Keratinocyte (primary cell): ENCODE results near the gene WDR70. TPM values are rescaled to one million over a fixed set of nuclear protein-coding genes. Genes with fewer than 3 reads are reported as not detected.

Source experiments
- DNase-seq: peaks from one replicate; pipeline ENCODE4 v3.0.0-alpha.2; 2011; ENCODE audit warnings: low read depth, missing footprints, low spot score
- FAIRE-seq: peaks from 2 replicates; lab custom pipeline; 2011; peaks lifted over from hg19 to GRCh38; lab: Jason Lieb, UNC
- H2AFZ ChIP-seq: 2 replicates; pipeline ENCODE4 v1.6.0; 2012; ENCODE audit warnings: low read length, control low read depth, inconsistent platforms; ENCODE audit not compliant: control insufficient read depth
- H3K27ac ChIP-seq: 2 replicates; pipeline ENCODE4 v1.5.1; 2011; ENCODE audit warnings: low read length; ENCODE audit not compliant: control insufficient read depth, insufficient read depth
- H3K27me3 ChIP-seq: 3 replicates; pipeline ENCODE4 v1.6.0; 2011; ENCODE audit warnings: low read length; ENCODE audit not compliant: control insufficient read depth, insufficient read depth; ENCODE audit errors: extremely low read depth
- H3K36me3 ChIP-seq, 2 experiments: 2 replicates in 1 of 2; 3 replicates in 1 of 2; pipeline ENCODE4 v1.5.1; 2011; ENCODE audit warnings: low read length in 2 of 2, mild to moderate bottlenecking in 1 of 2; ENCODE audit not compliant: control insufficient read depth in 2 of 2, insufficient read depth in 2 of 2; ENCODE audit errors: extremely low read depth in 1 of 2
- H3K4me1 ChIP-seq: 3 replicates; pipeline ENCODE4 v1.5.1; 2011; ENCODE audit warnings: low read length; ENCODE audit not compliant: control insufficient read depth, insufficient read depth; ENCODE audit errors: extremely low read depth
- H3K4me2 ChIP-seq: 3 replicates; pipeline ENCODE4 v1.6.0; 2011; ENCODE audit warnings: low read depth, low read length; ENCODE audit not compliant: control insufficient read depth, insufficient read depth; ENCODE audit errors: extremely low read depth
- H3K4me3 ChIP-seq, 3 experiments: fragments of 200-600 bp in 1 of 3; sonication (generic) in 1 of 3; 2 replicates in 2 of 3; 3 replicates in 1 of 3; pipeline ENCODE4 v1.5.1; 2011 to 2016; ENCODE audit warnings: low read length in 3 of 3, mild to moderate bottlenecking in 3 of 3, control low read depth in 2 of 3, inconsistent platforms in 1 of 3, low read depth in 1 of 3, mixed read lengths in 1 of 3, mixed run types in 1 of 3, moderate library complexity in 1 of 3; ENCODE audit not compliant: control insufficient read depth in 2 of 3, insufficient read depth in 2 of 3; ENCODE audit errors: extremely low read depth in 1 of 3
- H3K79me2 ChIP-seq: 2 replicates; pipeline ENCODE4 v1.6.0; 2012; ENCODE audit warnings: low read length; ENCODE audit not compliant: control insufficient read depth, insufficient read depth
- H3K9ac ChIP-seq: 3 replicates; pipeline ENCODE4 v1.6.0; 2011; ENCODE audit warnings: low read length; ENCODE audit not compliant: control insufficient read depth, insufficient read depth; ENCODE audit errors: extremely low read depth
- H3K9me1 ChIP-seq: 3 replicates; pipeline ENCODE4 v1.6.0; 2011; ENCODE audit warnings: low read length; ENCODE audit not compliant: control insufficient read depth, insufficient read depth; ENCODE audit errors: extremely low read depth
- H3K9me3 ChIP-seq: 2 replicates; pipeline ENCODE4 v1.5.1; 2012; ENCODE audit warnings: low read depth, low read length; ENCODE audit not compliant: control insufficient read depth
- H4K20me1 ChIP-seq: 3 replicates; pipeline ENCODE4 v1.6.0; 2011; ENCODE audit warnings: low read length; ENCODE audit not compliant: control insufficient read depth, insufficient read depth; ENCODE audit errors: extremely low read depth
- CTCF ChIP-seq, 3 experiments: IDR thresholded peaks in 1 of 3; conservative IDR thresholded peaks in 1 of 3; optimal IDR thresholded peaks in 1 of 3; 2 replicates in 2 of 3; 3 replicates in 1 of 3; pipeline versions ENCODE3 to v1.5.1; 2011; ENCODE audit warnings: low read length in 3 of 3, mild to moderate bottlenecking in 3 of 3, moderate library complexity in 2 of 3, control low read depth in 1 of 3, inconsistent platforms in 1 of 3; ENCODE audit not compliant: insufficient read depth in 2 of 3; ENCODE audit errors: extremely low read depth in 1 of 3
- EZH2 ChIP-seq: IDR thresholded peaks from one replicate; pipeline ENCODE4 v1.6.1; 2012; ENCODE audit warnings: inconsistent platforms, mild to moderate bottlenecking, low read length, moderate library complexity
- dilution Hi-C: fragments of 300-500 bp; cut with MboI; formaldehyde crosslinking; loops from one replicate; pipeline ENCODE4 v1.7.0; 2020; ENCODE audit warnings: low sequenced_read_pairs; ENCODE audit not compliant: extremely low pct_ligation_motif_present
- polyA plus RNA-seq, 5 experiments: library from polyadenylated mRNA; depleted of rRNA in 3 of 5; stranded (reverse) in 3 of 5; stranded (forward) in 1 of 5; unstranded in 1 of 5; fragments of >200 nt; gene quantifications; 1 replicate in 1 of 5; 2 replicates in 3 of 5; 3 replicates in 1 of 5; pipeline versions ENCODE4 v1.2.1 to v1.2.3, GENCODE V29; 2011 to 2012; ENCODE audit warnings: missing spikeins in 2 of 5, low read depth in 1 of 5, low replicate concordance in 1 of 5

WDR70 gene
- polyA plus RNA-seq, 1 donor (not counting 4 experiments of a cell fraction or from before 2014, with no cell fraction given), result 25.1 TPM

- Histone ChIP-seq H3K27me3 (no peaks in the 10 kb centered on the region), H3K9me1 (no peaks in the 10 kb centered on the region), H3K27ac (no peak overlapping the region), H3K9me3 (no peaks in the 10 kb centered on the region), H3K4me1 (peaks cover 23% of the 10 kb centered on the region), H4K20me1 (no peaks in the 10 kb centered on the region), H3K79me2 (no peaks in the 10 kb centered on the region), H3K36me3 (no peaks in the 10 kb centered on the region), H3K9ac (no peak overlapping the region), H3K4me3 (no peak overlapping the region), H3K4me2 (no peak overlapping the region), H2AFZ (no peak overlapping the region)
- DNase-seq (no peak), FAIRE-seq (no peak)
- dilution Hi-C loops, result no loop called here
- no peak for TF ChIP-seq CTCF (optimal IDR thresholded peaks at IDR 0.05 in 1 of 3, IDR thresholded peaks at IDR 0.05 in 1 of 3, conservative IDR thresholded peaks at IDR 0.05 in 1 of 3; ENCODE audit: extremely low read depth in 1 of 3, insufficient read depth in 2 of 3, low read length in 3 of 3)
- no peak for TF ChIP-seq EZH2
Measured at GRCh38 chr5:37490120-37490810, 111.1 kb downstream of the WDR70 start.

GRCh38 chr5:37490931-37491330 lies 111.8 kb downstream of the WDR70 start:
- dilution Hi-C loops, result no loop called here
- Histone ChIP-seq H3K79me2 (no peaks in the 10 kb centered on the region), H3K4me2 (no peak overlapping the region), H3K27me3 (no peaks in the 10 kb centered on the region), H3K9me3 (no peaks in the 10 kb centered on the region), H3K4me1 (peaks cover 28% of the 10 kb centered on the region), H3K9ac (no peak overlapping the region), H3K9me1 (no peaks in the 10 kb centered on the region), H3K27ac (no peak overlapping the region), H2AFZ (no peak overlapping the region), H3K4me3 (no peak overlapping the region), H3K36me3 (no peaks in the 10 kb centered on the region), H4K20me1 (no peaks in the 10 kb centered on the region)
- FAIRE-seq (no peak), DNase-seq (no peak)
- no peak for TF ChIP-seq EZH2
- no peak for TF ChIP-seq CTCF (optimal IDR thresholded peaks at IDR 0.05 in 1 of 3, IDR thresholded peaks at IDR 0.05 in 1 of 3, conservative IDR thresholded peaks at IDR 0.05 in 1 of 3; ENCODE audit: extremely low read depth in 1 of 3, insufficient read depth in 2 of 3, low read length in 3 of 3)
